ENCODE data around the gene TP53RK. TPM values are rescaled to one million over a fixed set of nuclear protein-coding genes. Genes with fewer than 3 reads are reported as not detected.

The TP53RK gene
- total RNA-seq, 4 donors from 2014 or later = 12.4 to 26.7 (median 18.3) TPM

DNA sequence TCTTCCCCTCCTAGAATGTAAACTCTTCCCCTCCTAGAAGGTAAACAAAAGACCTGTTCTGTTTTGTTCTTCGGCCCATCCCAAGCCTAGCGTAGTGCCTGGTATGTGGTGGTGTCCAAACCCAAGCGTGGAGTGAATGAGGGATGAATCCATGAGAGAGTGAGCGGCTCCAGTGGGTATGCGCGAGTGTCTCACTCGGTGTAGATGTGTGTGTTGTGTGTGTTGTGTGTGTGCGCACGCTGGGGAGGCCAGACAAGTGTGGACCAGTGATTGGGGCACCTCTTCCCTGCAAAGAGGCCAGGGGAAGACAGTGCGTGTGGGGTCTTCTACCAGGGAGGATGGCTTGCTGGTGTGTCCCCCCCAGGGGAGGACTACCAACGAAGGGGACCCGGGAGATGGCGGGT lies 19.8 kb upstream of the TP53RK start:
- DNase-seq = peak; percentile 51
- H3K9me3 ChIP-seq = peaks cover 0 to 7% of the 10 kb centered on the region in 2 donors
- no peaks in the 10 kb centered on the region for H3K27me3 ChIP-seq
- TF ChIP-seq EP300 (IDR thresholded peaks at IDR 0.05; ENCODE audit: low read depth) (no peak), POLR2A (IDR thresholded peaks at IDR 0.05) (peak; percentile 63), POLR2AphosphoS5 (IDR thresholded peaks at IDR 0.05) (peak; percentile 54 to 58 (median 58))
- peaks cover 7 to 43% (median 24%) of the 10 kb centered on the region in 4 donors for H3K4me1 ChIP-seq
- intact Hi-C loops (cut with DNase I; ENCODE audit: low total_unique reads) = no loop called here
- in situ Hi-C loops (cut with MboI; ENCODE audit: low pct_ligation_motif_present in 1 of 4, low pct_unique_long_range_greater_than_20kb in 1 of 4, low sequenced_read_pairs in 3 of 4) = no loop called here
- H3K4me3 ChIP-seq = peak overlapping the region; percentile 45 to 77 (median 63)
- no peaks in the 10 kb centered on the region for H3K36me3 ChIP-seq
- WGBS, 2 donors (ENCODE audit: low coverage in 1 of 2) = 23% methylated on average over 13 of the region's 13 CpGs; no CpG with 5 or more reads in 1 of the 2 donors
- peak overlapping the region; percentile 84 to 94 (median 85) for H3K27ac ChIP-seq

DNA sequence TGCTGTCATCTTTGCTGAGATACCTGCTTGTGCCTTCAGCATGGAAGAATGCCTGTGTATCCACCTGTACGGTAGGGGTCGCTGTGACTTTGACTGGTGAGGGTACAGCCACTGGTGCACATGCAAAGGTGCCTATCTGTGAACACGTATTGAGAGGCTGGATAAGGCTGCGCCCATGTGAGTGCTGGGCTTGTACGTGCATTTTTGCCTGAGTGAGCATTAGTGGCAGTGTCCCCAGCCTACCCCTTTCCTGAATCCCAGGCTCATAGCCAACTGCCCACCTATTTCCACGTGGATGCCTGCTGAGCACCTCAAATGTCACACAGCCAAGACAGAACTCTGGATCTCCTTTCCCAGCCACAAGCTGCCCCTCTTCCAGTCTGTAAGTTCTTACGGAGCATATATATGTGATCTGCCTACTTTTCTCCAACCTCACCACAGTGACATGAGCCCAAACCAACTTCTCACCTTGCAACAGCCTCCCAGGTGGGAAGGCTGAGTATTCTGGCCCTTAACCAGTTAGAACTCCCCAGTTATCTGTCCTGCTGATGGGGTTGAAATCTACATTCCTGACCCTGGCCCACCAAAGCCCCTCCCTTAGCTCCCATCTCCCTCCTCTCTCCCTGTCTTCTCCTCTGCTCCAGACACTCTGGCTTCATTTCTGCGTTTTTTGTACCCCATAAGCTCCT lies 19.1 kb upstream of the TP53RK start:
- peak; percentile 60 for DNase-seq
- Histone ChIP-seq H3K27me3 (no peaks in the 10 kb centered on the region), H3K9me3 (peaks cover 0 to 7% of the 10 kb centered on the region in 2 donors), H3K27ac (peak overlapping the region; percentile 84 to 94 (median 85)), H3K36me3 (no peaks in the 10 kb centered on the region), H3K4me3 (peak overlapping the region in 2 of 4 donors; percentile 20 to 58), H3K4me1 (peaks cover 7 to 36% (median 23%) of the 10 kb centered on the region in 4 donors)
- WGBS, 2 donors (ENCODE audit: low coverage in 1 of 2) = 62 to 73% methylated on average over 3 to 8 of the region's 8 CpGs
- TF ChIP-seq, protein P1, sequence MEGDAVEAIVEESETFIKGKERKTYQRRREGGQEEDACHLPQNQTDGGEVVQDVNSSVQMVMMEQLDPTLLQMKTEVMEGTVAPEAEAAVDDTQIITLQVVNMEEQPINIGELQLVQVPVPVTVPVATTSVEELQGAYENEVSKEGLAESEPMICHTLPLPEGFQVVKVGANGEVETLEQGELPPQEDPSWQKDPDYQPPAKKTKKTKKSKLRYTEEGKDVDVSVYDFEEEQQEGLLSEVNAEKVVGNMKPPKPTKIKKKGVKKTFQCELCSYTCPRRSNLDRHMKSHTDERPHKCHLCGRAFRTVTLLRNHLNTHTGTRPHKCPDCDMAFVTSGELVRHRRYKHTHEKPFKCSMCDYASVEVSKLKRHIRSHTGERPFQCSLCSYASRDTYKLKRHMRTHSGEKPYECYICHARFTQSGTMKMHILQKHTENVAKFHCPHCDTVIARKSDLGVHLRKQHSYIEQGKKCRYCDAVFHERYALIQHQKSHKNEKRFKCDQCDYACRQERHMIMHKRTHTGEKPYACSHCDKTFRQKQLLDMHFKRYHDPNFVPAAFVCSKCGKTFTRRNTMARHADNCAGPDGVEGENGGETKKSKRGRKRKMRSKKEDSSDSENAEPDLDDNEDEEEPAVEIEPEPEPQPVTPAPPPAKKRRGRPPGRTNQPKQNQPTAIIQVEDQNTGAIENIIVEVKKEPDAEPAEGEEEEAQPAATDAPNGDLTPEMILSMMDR (IDR thresholded peaks at IDR 0.05) = peak; percentile 22 to 68 (median 34)
- no peak for TF ChIP-seq EP300 (IDR thresholded peaks at IDR 0.05; ENCODE audit: low read depth)
- in situ Hi-C loops (cut with MboI; ENCODE audit: low pct_ligation_motif_present in 1 of 4, low pct_unique_long_range_greater_than_20kb in 1 of 4, low sequenced_read_pairs in 3 of 4) = no loop called here
- intact Hi-C loops (cut with DNase I; ENCODE audit: low total_unique reads) = no loop called here

DNA sequence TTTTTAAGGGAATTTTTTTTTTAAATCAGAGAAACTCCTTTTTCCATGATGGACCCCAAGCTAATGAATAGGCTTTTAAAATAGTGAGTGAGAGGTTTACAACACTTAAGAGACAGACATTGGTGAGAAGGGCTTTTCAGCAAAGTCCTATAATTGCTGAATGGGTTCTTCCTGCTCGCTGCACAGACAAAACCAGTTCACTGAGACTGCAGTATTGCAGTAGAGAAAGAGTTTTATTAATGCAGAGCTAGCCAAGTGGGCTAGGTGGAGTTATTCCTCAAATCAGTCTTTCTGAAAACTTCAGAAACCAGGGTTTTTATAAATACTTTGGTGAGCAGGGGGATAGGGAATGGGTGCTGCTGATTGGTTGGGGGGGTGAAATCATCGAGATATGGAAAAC lies 17.0 kb upstream of the TP53RK start:
- in situ Hi-C loops (cut with MboI; ENCODE audit: low pct_ligation_motif_present in 1 of 4, low pct_unique_long_range_greater_than_20kb in 1 of 4, low sequenced_read_pairs in 3 of 4) (no loop called here), intact Hi-C loops (cut with DNase I; ENCODE audit: low total_unique reads) (no loop called here)
- Histone ChIP-seq H3K27me3 (no peaks in the 10 kb centered on the region), H3K9me3 (peaks cover 0 to 7% of the 10 kb centered on the region in 2 donors), H3K36me3 (no peaks in the 10 kb centered on the region), H3K27ac (no peak overlapping the region), H3K4me1 (peaks cover 7 to 25% (median 22%) of the 10 kb centered on the region in 4 donors), H3K4me3 (no peak overlapping the region)
- TF ChIP-seq POLR2A (IDR thresholded peaks at IDR 0.05) (no peak), POLR2AphosphoS5 (IDR thresholded peaks at IDR 0.05) (no peak), EP300 (IDR thresholded peaks at IDR 0.05; ENCODE audit: low read depth) (no peak)
- TF ChIP-seq, protein P1 (IDR thresholded peaks at IDR 0.05) = no peak
- no peak for DNase-seq
- WGBS, 2 donors (ENCODE audit: low coverage in 1 of 2) = 88 to 90% methylated on average over 2 of the region's 2 CpGs

DNA sequence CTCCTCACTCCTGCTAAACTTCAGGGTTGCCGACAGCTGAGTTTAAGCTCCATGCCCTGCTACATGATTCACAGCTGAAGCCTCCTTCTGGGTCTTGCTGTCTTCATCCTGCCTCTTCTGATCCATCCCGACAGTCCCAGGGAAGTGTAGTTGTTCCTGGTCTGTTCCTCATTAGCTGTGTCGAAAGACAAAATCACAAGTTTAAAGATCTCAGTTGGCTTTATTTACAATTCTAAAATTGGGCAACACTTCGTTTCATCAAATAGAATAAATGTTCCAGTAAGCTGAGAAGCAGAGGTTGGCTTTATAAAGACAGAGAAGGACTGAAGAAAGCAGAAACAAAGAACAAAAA lies 16.1 kb upstream of the TP53RK start:
- 70 to 76% methylated on average over 3 to 4 of the region's 4 CpGs for WGBS, 2 donors (ENCODE audit: low coverage in 1 of 2)
- TF ChIP-seq EP300 (IDR thresholded peaks at IDR 0.05; ENCODE audit: low read depth) (no peak), POLR2AphosphoS5 (IDR thresholded peaks at IDR 0.05) (peak in 1 of 3 donors; percentile 12)
- TF ChIP-seq, protein P1 (IDR thresholded peaks at IDR 0.05) = no peak

More for the DNA sequence above, 16.1 kb upstream of the TP53RK start:
- in situ Hi-C loops (cut with MboI; ENCODE audit: low pct_ligation_motif_present in 1 of 4, low pct_unique_long_range_greater_than_20kb in 1 of 4, low sequenced_read_pairs in 3 of 4) (no loop called here), intact Hi-C loops (cut with DNase I; ENCODE audit: low total_unique reads) (no loop called here)
- DNase-seq = no peak
- Histone ChIP-seq H3K9me3 (peaks cover 0 to 7% of the 10 kb centered on the region in 2 donors), H3K4me3 (no peak overlapping the region), H3K4me1 (peaks cover 0 to 16% (median 13%) of the 10 kb centered on the region in 4 donors), H3K27me3 (no peaks in the 10 kb centered on the region), H3K36me3 (no peaks in the 10 kb centered on the region), H3K27ac (no peak overlapping the region)

Measured in transverse colon (tissue), 4 donors.